ENCODE results near the gene RPE. TPM values are rescaled to one million over a fixed set of nuclear protein-coding genes. Genes with fewer than 3 reads are reported as not detected.
A peak's percentile ranks its signal among the peaks of the same experiment; 100 is the strongest.

RPE gene
- total and polyA plus RNA-seq, 2 donors (not counting 1 experiment from before 2014, with no cell fraction given): 16.3 to 47.8 TPM

GRCh38 chr2:209960676-209961630, 41.5 kb upstream of the RPE start:
- Mint-ChIP-seq H3K27ac (no peak overlapping the region), H3K27me3 (peaks cover 16% of the 10 kb centered on the region), H3K9me3 (ENCODE audit: insufficient read depth) (no peaks in the 10 kb centered on the region), H3K4me3 (no peak overlapping the region), H3K4me1 (no peaks in the 10 kb centered on the region)
- no peaks in the 10 kb centered on the region for H3K4me1 ChIP-seq (ENCODE audit: control insufficient read depth in 2 of 2, insufficient read depth in 2 of 2, low read length in 2 of 2)
- CTCF ChIA-PET: interaction anchor here (0.5 to 3.9 kb wide), 16 partner anchors 9 to 1494 kb away, joined by 3 to 38 read pairs (median 4); no protein-coding TSS in a partner anchor
- ATAC-seq (ENCODE audit: low read depth) (peak; percentile 58), DNase-seq (peak; percentile 50)
- H3K9me3 ChIP-seq (ENCODE audit: control extremely low read depth in 1 of 3, control insufficient read depth in 2 of 3, insufficient read depth in 1 of 3, low read length in 2 of 3): no peaks in the 10 kb centered on the region
- intact Hi-C loops (cut with micrococcal nuclease): loop anchor here (5.0 kb wide), 1 partner anchor 1564 kb away; no protein-coding TSS in a partner anchor
- no peaks in the 10 kb centered on the region for H4K20me1 ChIP-seq (ENCODE audit: control insufficient read depth, insufficient read depth, low read length, poor library complexity, severe bottlenecking)
- no peak overlapping the region for H3K4me3 ChIP-seq (ENCODE audit: control extremely low read depth in 1 of 5, extremely low read depth in 1 of 5, insufficient read depth in 1 of 5, low read depth in 2 of 5, low read length in 4 of 5)
- no peaks in the 10 kb centered on the region for H3K79me2 ChIP-seq (ENCODE audit: control insufficient read depth, insufficient read depth, low read length)
- WGBS (ENCODE audit: insufficient coverage): no CpG with 5 or more reads among the region's 4 CpGs
- H2AFZ ChIP-seq (ENCODE audit: insufficient read depth, low read depth, low read length, poor library complexity, severe bottlenecking): no peak overlapping the region
- H3K4me2 ChIP-seq (replicated peaks; ENCODE audit: low read depth, low read length, poor library complexity, severe bottlenecking): no peak overlapping the region
- no peaks in the 10 kb centered on the region for H3K36me3 ChIP-seq (replicated peaks in 1 of 2; ENCODE audit: control extremely low read depth in 1 of 2, control insufficient read depth in 1 of 2, extremely low read depth in 1 of 2, insufficient read depth in 2 of 2, low read length in 1 of 2)
- POLR2A ChIA-PET: no interaction called here
- H3K9ac ChIP-seq (ENCODE audit: low read length): no peak overlapping the region
- no peak overlapping the region for H3K27ac ChIP-seq (ENCODE audit: low read length in 2 of 2)
- TF ChIP-seq, protein P1, sequence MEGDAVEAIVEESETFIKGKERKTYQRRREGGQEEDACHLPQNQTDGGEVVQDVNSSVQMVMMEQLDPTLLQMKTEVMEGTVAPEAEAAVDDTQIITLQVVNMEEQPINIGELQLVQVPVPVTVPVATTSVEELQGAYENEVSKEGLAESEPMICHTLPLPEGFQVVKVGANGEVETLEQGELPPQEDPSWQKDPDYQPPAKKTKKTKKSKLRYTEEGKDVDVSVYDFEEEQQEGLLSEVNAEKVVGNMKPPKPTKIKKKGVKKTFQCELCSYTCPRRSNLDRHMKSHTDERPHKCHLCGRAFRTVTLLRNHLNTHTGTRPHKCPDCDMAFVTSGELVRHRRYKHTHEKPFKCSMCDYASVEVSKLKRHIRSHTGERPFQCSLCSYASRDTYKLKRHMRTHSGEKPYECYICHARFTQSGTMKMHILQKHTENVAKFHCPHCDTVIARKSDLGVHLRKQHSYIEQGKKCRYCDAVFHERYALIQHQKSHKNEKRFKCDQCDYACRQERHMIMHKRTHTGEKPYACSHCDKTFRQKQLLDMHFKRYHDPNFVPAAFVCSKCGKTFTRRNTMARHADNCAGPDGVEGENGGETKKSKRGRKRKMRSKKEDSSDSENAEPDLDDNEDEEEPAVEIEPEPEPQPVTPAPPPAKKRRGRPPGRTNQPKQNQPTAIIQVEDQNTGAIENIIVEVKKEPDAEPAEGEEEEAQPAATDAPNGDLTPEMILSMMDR (IDR thresholded peaks at IDR 0.05): peak; percentile 78
- no peak for TF ChIP-seq EZH2 (IDR thresholded peaks at IDR 0.05; ENCODE audit: borderline replicate concordance, insufficient read depth, low read depth, low read length, poor library complexity, severe bottlenecking)
- H3K27me3 ChIP-seq (replicated peaks in 1 of 4; ENCODE audit: control extremely low read depth in 1 of 4, control insufficient read depth in 3 of 4, insufficient read depth in 4 of 4, low read length in 3 of 4): peaks cover 0 to 4% (median 0%) of the 10 kb centered on the region in 4 experiments

- WGBS (ENCODE audit: insufficient coverage): no CpG with 5 or more reads among the region's 2 CpGs
- ATAC-seq (ENCODE audit: low read depth) (no peak), DNase-seq (no peak)
- H3K79me2 ChIP-seq (ENCODE audit: control insufficient read depth, insufficient read depth, low read length): no peaks in the 10 kb centered on the region
- no peak overlapping the region for H3K4me2 ChIP-seq (replicated peaks; ENCODE audit: low read depth, low read length, poor library complexity, severe bottlenecking)
- TF ChIP-seq, protein P1 (IDR thresholded peaks at IDR 0.05): no peak
- no peak for TF ChIP-seq EZH2 (IDR thresholded peaks at IDR 0.05; ENCODE audit: borderline replicate concordance, insufficient read depth, low read depth, low read length, poor library complexity, severe bottlenecking)
- no peak overlapping the region for H3K4me3 ChIP-seq (ENCODE audit: control extremely low read depth in 1 of 5, extremely low read depth in 1 of 5, insufficient read depth in 1 of 5, low read depth in 2 of 5, low read length in 4 of 5)
- H3K9ac ChIP-seq (ENCODE audit: low read length): no peak overlapping the region
- Mint-ChIP-seq H3K27ac (no peak overlapping the region), H3K9me3 (ENCODE audit: insufficient read depth) (no peaks in the 10 kb centered on the region), H3K4me3 (no peak overlapping the region), H3K4me1 (no peaks in the 10 kb centered on the region), H3K27me3 (peaks cover 16% of the 10 kb centered on the region)
- peaks cover 0 to 4% (median 1%) of the 10 kb centered on the region in 4 experiments for H3K27me3 ChIP-seq (replicated peaks in 1 of 4; ENCODE audit: control extremely low read depth in 1 of 4, control insufficient read depth in 3 of 4, insufficient read depth in 4 of 4, low read length in 3 of 4)
- no peak overlapping the region for H3K27ac ChIP-seq (ENCODE audit: low read length in 2 of 2)
- POLR2A ChIA-PET: no interaction called here
- H3K4me1 ChIP-seq (ENCODE audit: control insufficient read depth in 2 of 2, insufficient read depth in 2 of 2, low read length in 2 of 2): no peaks in the 10 kb centered on the region
- H3K9me3 ChIP-seq (ENCODE audit: control extremely low read depth in 1 of 3, control insufficient read depth in 2 of 3, insufficient read depth in 1 of 3, low read length in 2 of 3): no peaks in the 10 kb centered on the region
- no peaks in the 10 kb centered on the region for H4K20me1 ChIP-seq (ENCODE audit: control insufficient read depth, insufficient read depth, low read length, poor library complexity, severe bottlenecking)
- no peaks in the 10 kb centered on the region for H3K36me3 ChIP-seq (replicated peaks in 1 of 2; ENCODE audit: control extremely low read depth in 1 of 2, control insufficient read depth in 1 of 2, extremely low read depth in 1 of 2, insufficient read depth in 2 of 2, low read length in 1 of 2)
- intact Hi-C loops (cut with micrococcal nuclease): no loop called here
- CTCF ChIA-PET: interaction anchor here (1.7 kb wide), 1 partner anchor 11 kb away, joined by 7 read pairs; no protein-coding TSS in a partner anchor
- H2AFZ ChIP-seq (ENCODE audit: insufficient read depth, low read depth, low read length, poor library complexity, severe bottlenecking): no peak overlapping the region
Observed at GRCh38 chr2:209965723-209966122, 36.7 kb upstream of the RPE start.

All from B cell (primary cell).